Astrocyte (in vitro differentiated cells and primary cell): Measurements from ENCODE around the gene CRYBG1. TPM values are rescaled to one million over a fixed set of nuclear protein-coding genes. Genes with fewer than 3 reads are reported as not detected.

Experiments used
- DNase-seq: peaks from one replicate; pipeline ENCODE4 v3.0.0-alpha.2; 2010; ENCODE audit warnings: low read depth
- FAIRE-seq: peaks from 2 replicates; lab custom pipeline; 2011; peaks lifted over from hg19 to GRCh38; lab: Jason Lieb, UNC
- H2AFZ ChIP-seq: 2 replicates; pipeline ENCODE4 v1.6.0; 2012; ENCODE audit warnings: low read depth, low read length, inconsistent platforms
- H3K27ac ChIP-seq: 2 replicates; pipeline ENCODE4 v1.5.1; 2011; ENCODE audit warnings: low read depth, low read length, inconsistent platforms
- H3K27me3 ChIP-seq: 2 replicates; pipeline ENCODE4 v1.6.0; 2011; ENCODE audit warnings: low read length, inconsistent platforms; ENCODE audit not compliant: insufficient read depth
- H3K36me3 ChIP-seq: 2 replicates; pipeline ENCODE4 v1.5.1; 2011; ENCODE audit warnings: low read length, inconsistent platforms; ENCODE audit not compliant: insufficient read depth
- H3K4me1 ChIP-seq: 2 replicates; pipeline ENCODE4 v1.5.1; 2011; ENCODE audit warnings: low read length, inconsistent platforms; ENCODE audit not compliant: insufficient read depth
- H3K4me2 ChIP-seq: 2 replicates; pipeline ENCODE4 v1.6.0; 2012; ENCODE audit warnings: low read length, inconsistent platforms
- H3K4me3 ChIP-seq: 2 replicates; pipeline ENCODE4 v1.5.1; 2011; ENCODE audit warnings: low read depth, mild to moderate bottlenecking, low read length, inconsistent platforms; ENCODE audit not compliant: insufficient read depth
- H3K79me2 ChIP-seq: 2 replicates; pipeline ENCODE4 v1.6.0; 2012; ENCODE audit warnings: mild to moderate bottlenecking, low read length, inconsistent platforms; ENCODE audit not compliant: insufficient read depth
- H3K9ac ChIP-seq: 2 replicates; pipeline ENCODE4 v1.6.0; 2012; ENCODE audit warnings: mild to moderate bottlenecking, low read length, inconsistent platforms
- H3K9me3 ChIP-seq: 2 replicates; pipeline ENCODE4 v1.5.1; 2012; ENCODE audit warnings: low read depth, mild to moderate bottlenecking, low read length, inconsistent platforms; ENCODE audit not compliant: insufficient read depth
- H4K20me1 ChIP-seq: 2 replicates; pipeline ENCODE4 v1.6.0; 2012; ENCODE audit warnings: low read length, inconsistent platforms; ENCODE audit not compliant: insufficient read depth
- H3K27ac Mint-ChIP-seq: one replicate; pipeline ENCODE4 v1.8.0; 2021; ENCODE audit warnings: mild to moderate bottlenecking, mixed read lengths; ENCODE audit not compliant: unreplicated experiment
- H3K27me3 Mint-ChIP-seq: one replicate; pipeline ENCODE4 v1.8.0; 2021; ENCODE audit warnings: low read depth, mixed read lengths; ENCODE audit not compliant: unreplicated experiment
- H3K36me3 Mint-ChIP-seq: one replicate; pipeline ENCODE4 v1.8.0; 2021; ENCODE audit warnings: low read depth, mixed read lengths; ENCODE audit not compliant: unreplicated experiment
- H3K4me1 Mint-ChIP-seq: one replicate; pipeline ENCODE4 v1.8.0; 2021; ENCODE audit warnings: low read depth, mixed read lengths; ENCODE audit not compliant: unreplicated experiment
- H3K4me3 Mint-ChIP-seq: one replicate; pipeline ENCODE4 v1.8.0; 2021; ENCODE audit warnings: mild to moderate bottlenecking, moderate library complexity, mixed read lengths; ENCODE audit not compliant: unreplicated experiment
- H3K9me3 Mint-ChIP-seq: one replicate; pipeline ENCODE4 v1.8.0; 2021; ENCODE audit warnings: mild to moderate bottlenecking, mixed read lengths; ENCODE audit not compliant: unreplicated experiment
- EZH2 ChIP-seq: IDR thresholded peaks from 2 replicates; pipeline ENCODE4 v1.6.1; 2012; ENCODE audit warnings: mild to moderate bottlenecking, low read length, inconsistent platforms; ENCODE audit not compliant: insufficient read depth
- total RNA-seq: library from RNA; stranded (reverse); gene quantifications from 2 replicates; pipeline ENCODE4 v1.2.1, GENCODE V29; 2021
- TF ChIP-seq, protein P1 (sequence below): IDR thresholded peaks from 2 replicates; pipeline ENCODE4 v1.5.1; 2011; ENCODE audit warnings: low read depth, mild to moderate bottlenecking, inconsistent platforms, low read length, moderate library complexity; ENCODE audit not compliant: insufficient read depth

CRYBG1 gene
- total RNA-seq, 1 donor from 2014 or later: 0.64 TPM

DNA sequence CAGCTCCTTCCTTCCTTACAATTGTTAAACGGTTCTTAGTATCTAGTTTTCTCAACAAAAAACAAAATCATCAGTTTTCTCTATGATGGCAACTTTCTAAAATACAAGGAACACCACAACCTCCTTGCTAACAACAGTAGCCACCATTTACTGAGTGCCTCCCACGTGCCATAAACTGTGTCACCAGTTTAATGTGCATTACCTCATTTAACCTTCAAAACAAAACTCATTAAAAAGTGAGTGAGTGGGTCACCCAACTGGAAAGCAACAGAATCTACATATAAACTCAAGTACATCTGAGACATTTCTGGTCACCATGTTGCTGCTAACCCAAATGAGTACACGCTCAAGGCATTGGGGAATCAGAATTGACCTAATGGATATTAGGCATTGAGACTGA lies 257.8 kb downstream of the CRYBG1 start:
- no peaks in the 10 kb centered on the region for H3K27me3 ChIP-seq
- no peak for DNase-seq
- no peak overlapping the region for H3K4me3 ChIP-seq
- Mint-ChIP-seq H3K36me3 (peaks cover 5% of the 10 kb centered on the region), H3K27ac (no peak overlapping the region), H3K4me1 (peaks cover 7% of the 10 kb centered on the region), H3K9me3 (peaks cover 2% of the 10 kb centered on the region), H3K27me3 (no peaks in the 10 kb centered on the region), H3K4me3 (no peak overlapping the region)
- no peak for TF ChIP-seq EZH2
- TF ChIP-seq, protein P1, sequence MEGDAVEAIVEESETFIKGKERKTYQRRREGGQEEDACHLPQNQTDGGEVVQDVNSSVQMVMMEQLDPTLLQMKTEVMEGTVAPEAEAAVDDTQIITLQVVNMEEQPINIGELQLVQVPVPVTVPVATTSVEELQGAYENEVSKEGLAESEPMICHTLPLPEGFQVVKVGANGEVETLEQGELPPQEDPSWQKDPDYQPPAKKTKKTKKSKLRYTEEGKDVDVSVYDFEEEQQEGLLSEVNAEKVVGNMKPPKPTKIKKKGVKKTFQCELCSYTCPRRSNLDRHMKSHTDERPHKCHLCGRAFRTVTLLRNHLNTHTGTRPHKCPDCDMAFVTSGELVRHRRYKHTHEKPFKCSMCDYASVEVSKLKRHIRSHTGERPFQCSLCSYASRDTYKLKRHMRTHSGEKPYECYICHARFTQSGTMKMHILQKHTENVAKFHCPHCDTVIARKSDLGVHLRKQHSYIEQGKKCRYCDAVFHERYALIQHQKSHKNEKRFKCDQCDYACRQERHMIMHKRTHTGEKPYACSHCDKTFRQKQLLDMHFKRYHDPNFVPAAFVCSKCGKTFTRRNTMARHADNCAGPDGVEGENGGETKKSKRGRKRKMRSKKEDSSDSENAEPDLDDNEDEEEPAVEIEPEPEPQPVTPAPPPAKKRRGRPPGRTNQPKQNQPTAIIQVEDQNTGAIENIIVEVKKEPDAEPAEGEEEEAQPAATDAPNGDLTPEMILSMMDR: no peak
- H4K20me1 ChIP-seq: no peaks in the 10 kb centered on the region
- no peak overlapping the region for H3K27ac ChIP-seq
- H3K4me2 ChIP-seq: no peak overlapping the region
- no peaks in the 10 kb centered on the region for H3K4me1 ChIP-seq
- no peak overlapping the region for H2AFZ ChIP-seq
- no peak overlapping the region for H3K9ac ChIP-seq
- no peak for FAIRE-seq
- H3K36me3 ChIP-seq: no peaks in the 10 kb centered on the region
- H3K9me3 ChIP-seq: no peaks in the 10 kb centered on the region
- H3K79me2 ChIP-seq: no peaks in the 10 kb centered on the region

DNA sequence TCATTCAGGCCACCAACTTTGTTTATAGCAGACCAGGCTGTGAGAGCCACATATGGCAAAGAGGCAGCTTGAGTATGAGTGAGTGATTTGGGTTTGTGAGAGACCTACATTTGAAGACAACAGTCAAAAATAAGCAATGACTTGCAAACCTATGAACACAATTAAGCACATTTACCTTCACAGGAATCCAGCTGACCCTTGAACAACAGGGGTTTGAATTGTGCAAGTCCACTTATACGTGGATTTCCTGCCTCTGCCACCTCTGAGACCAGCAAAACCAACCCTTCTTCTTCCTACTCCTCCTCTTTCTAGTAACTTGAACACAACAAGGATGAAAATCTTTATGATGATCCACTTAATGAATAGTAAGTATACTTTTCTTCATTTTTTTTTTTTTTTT lies 258.7 kb downstream of the CRYBG1 start:
- Mint-ChIP-seq H3K9me3 (peaks cover 2% of the 10 kb centered on the region), H3K4me3 (no peak overlapping the region), H3K27ac (no peak overlapping the region), H3K4me1 (peaks cover 7% of the 10 kb centered on the region), H3K27me3 (no peaks in the 10 kb centered on the region), H3K36me3 (peaks cover 5% of the 10 kb centered on the region)
- Histone ChIP-seq H3K27ac (no peak overlapping the region), H3K27me3 (no peaks in the 10 kb centered on the region), H3K4me1 (no peaks in the 10 kb centered on the region), H3K9ac (no peak overlapping the region), H3K36me3 (no peaks in the 10 kb centered on the region), H3K79me2 (no peaks in the 10 kb centered on the region), H3K4me2 (no peak overlapping the region), H4K20me1 (no peaks in the 10 kb centered on the region), H3K4me3 (no peak overlapping the region), H2AFZ (no peak overlapping the region), H3K9me3 (no peaks in the 10 kb centered on the region)
- no peak for TF ChIP-seq EZH2
- TF ChIP-seq, protein P1: no peak
- FAIRE-seq (peak; percentile 5), DNase-seq (no peak)

DNA sequence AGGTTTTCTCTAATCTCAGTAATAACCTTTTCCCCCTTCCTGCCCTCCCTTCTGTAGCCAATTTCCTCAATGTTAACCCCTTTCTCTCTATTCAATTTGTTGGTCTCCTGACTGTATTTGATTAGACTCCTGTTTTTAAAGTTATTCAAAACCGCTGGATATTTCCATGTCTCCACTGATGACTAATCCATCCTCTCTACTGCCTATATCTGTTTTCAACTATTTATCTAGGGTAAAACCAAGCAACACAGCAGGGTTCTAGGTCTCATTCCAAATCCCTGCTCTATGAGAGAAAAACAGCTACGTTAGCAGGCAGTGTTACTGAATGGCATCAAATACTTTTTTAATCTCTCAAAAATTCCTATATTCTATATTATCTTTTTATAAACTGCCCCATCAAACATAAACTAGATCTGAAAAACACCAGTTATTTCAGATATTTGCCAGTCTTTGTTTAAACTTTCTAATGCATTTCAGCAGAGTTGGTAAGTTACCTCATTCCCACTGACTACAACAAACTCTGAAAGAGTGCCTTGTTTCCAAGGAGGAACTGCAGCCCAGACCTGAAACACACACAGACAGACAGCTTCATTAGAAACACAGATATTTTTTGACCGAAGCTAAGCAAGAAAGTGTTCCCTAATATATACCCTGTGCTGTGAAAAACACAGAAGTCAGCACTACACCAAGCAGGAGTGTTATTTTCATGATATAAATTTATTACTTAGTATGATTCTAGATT lies 260.6 kb downstream of the CRYBG1 start:
- H3K4me1 Mint-ChIP-seq: peaks cover 9% of the 10 kb centered on the region
- Histone ChIP-seq H4K20me1 (no peaks in the 10 kb centered on the region), H3K4me2 (peak overlapping the region; percentile 11), H3K9ac (no peak overlapping the region), H3K27ac (peak overlapping the region; percentile 27), H3K27me3 (no peaks in the 10 kb centered on the region), H3K4me1 (no peaks in the 10 kb centered on the region), H3K9me3 (no peaks in the 10 kb centered on the region), H3K79me2 (no peaks in the 10 kb centered on the region), H3K4me3 (no peak overlapping the region), H3K36me3 (no peaks in the 10 kb centered on the region), H2AFZ (no peak overlapping the region)
- no peak for TF ChIP-seq EZH2
- TF ChIP-seq, protein P1: no peak
- H3K27ac Mint-ChIP-seq: peak overlapping the region; percentile 34
- H3K4me3 Mint-ChIP-seq: no peak overlapping the region
- DNase-seq (peak; percentile 47), FAIRE-seq (no peak)
- peaks cover 2% of the 10 kb centered on the region for H3K9me3 Mint-ChIP-seq
- H3K27me3 Mint-ChIP-seq: no peaks in the 10 kb centered on the region
- peaks cover 5% of the 10 kb centered on the region for H3K36me3 Mint-ChIP-seq
